HL-60 (cell line): ENCODE measurements around the gene LPCAT1.
"Not testable (repeated sequence)": the region's sequence is repeated elsewhere in the genome, so short reads cannot be mapped to it uniquely, and the experiment has no call there.

Experiments
- DNase-seq, 2 experiments: peaks; one replicate each; pipeline ENCODE4 v3.0.0-alpha.2; 2010 to 2020; ENCODE audit warnings: low read depth in 1 of 2, low spot score in 1 of 2
- H3K27ac ChIP-seq: fragments of 250-450 bp; sonication (Bioruptor Pico); replicated peaks from 2 replicates; pipeline ENCODE4 v1.5.1; 2020; ENCODE audit warnings: mild to moderate bottlenecking, moderate library complexity
- H3K27me3 ChIP-seq: fragments of 250-450 bp; sonication (Bioruptor Pico); 2 replicates; pipeline ENCODE4 v1.5.1; 2021; ENCODE audit warnings: mild to moderate bottlenecking, moderate library complexity; ENCODE audit not compliant: insufficient read depth, poor library complexity, severe bottlenecking
- H3K4me3 ChIP-seq: replicated peaks from 2 replicates; pipeline ENCODE4 v1.5.1; 2011; ENCODE audit warnings: mild to moderate bottlenecking, control low read depth, low read length; ENCODE audit not compliant: insufficient read depth
- CTCF ChIP-seq: IDR thresholded peaks from one replicate; pipeline ENCODE4 v1.5.1; 2011; ENCODE audit warnings: low read length, control low read depth, inconsistent platforms; ENCODE audit not compliant: insufficient read depth
- GABPA ChIP-seq: IDR thresholded peaks from 2 replicates; pipeline ENCODE4 v1.6.1; 2012; ENCODE audit warnings: low read depth
- POLR2AphosphoS5 ChIP-seq: IDR thresholded peaks from 2 replicates; pipeline ENCODE4 v1.6.1; 2012; ENCODE audit warnings: low read depth
- REST ChIP-seq: IDR thresholded peaks from 2 replicates; pipeline ENCODE4 v1.6.1; 2012; ENCODE audit warnings: low read depth; ENCODE audit not compliant: insufficient replicate concordance
- SPI1 ChIP-seq: IDR thresholded peaks from 2 replicates; pipeline ENCODE4 v1.6.1; 2012; ENCODE audit warnings: low read depth, mild to moderate bottlenecking, borderline replicate concordance
- long read RNA-seq: library from polyadenylated mRNA; unstranded; transcript quantifications from one replicate; pipeline ENCODE4 v2.0.0, GENCODE V29; 2020

LPCAT1 gene, protein sequence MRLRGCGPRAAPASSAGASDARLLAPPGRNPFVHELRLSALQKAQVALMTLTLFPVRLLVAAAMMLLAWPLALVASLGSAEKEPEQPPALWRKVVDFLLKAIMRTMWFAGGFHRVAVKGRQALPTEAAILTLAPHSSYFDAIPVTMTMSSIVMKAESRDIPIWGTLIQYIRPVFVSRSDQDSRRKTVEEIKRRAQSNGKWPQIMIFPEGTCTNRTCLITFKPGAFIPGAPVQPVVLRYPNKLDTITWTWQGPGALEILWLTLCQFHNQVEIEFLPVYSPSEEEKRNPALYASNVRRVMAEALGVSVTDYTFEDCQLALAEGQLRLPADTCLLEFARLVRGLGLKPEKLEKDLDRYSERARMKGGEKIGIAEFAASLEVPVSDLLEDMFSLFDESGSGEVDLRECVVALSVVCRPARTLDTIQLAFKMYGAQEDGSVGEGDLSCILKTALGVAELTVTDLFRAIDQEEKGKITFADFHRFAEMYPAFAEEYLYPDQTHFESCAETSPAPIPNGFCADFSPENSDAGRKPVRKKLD
- long read RNA-seq, transcript LPCAT1-204 (3 exons, 417 nt) = major isoform, 7 of 334 reads
- long read RNA-seq, partial matches to known transcripts = 310 of 334 reads
- long read RNA-seq, other reads (novel, unspliced or antisense) = 14 of 334 reads

DNA sequence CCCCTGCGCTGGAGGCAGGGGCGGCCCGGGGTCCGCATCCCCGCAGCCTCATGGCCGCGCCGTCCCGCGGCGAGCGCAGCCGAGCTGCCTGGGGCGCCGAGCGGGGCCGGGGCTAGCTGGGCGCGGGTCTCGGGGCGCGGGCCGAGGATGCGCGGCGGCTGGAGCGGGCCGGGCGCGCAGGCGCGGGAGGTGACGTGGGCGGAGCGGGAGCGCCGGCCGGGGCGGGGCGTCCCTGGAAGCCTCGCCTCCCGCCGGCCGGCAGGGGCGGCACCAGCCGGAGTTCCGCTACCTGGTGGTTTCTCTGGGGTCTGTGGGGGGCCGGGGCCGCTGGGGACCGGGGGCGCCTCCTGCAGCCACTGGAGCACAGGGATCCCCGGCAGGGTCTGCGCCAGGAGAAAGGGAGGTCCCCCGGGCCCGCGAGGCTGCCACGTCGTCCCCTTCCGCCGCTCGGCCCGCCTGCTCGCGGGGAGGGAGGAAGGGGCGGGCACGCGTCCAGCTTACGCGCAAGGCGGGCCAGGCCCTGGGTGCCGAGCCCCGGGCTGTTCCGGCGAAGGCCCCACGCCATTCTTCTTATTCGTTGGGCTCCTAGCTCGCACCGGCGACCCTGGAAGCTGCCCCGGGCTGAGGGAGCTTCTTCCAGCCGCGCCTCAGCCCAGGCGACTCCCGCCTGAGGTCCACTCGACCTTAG, at the start of gene LPCAT1:
TSS of gene LPCAT1 (minus strand) at position 168 of the 688 bp plus-strand sequence. CDS start at position 52, 116 bp downstream.
- no peak for TF ChIP-seq SPI1
- no peak for TF ChIP-seq POLR2AphosphoS5
- TF ChIP-seq REST = no peak
- no peak for TF ChIP-seq GABPA
- no peak for TF ChIP-seq CTCF
- peak; percentile 56 to 68 for DNase-seq
- Histone ChIP-seq H3K4me3 (peak within 1 kb of the TSS; percentile 85), H3K27ac (peak within 1 kb of the TSS; percentile 78), H3K27me3 (no peaks in the 10 kb centered on the region)

DNA sequence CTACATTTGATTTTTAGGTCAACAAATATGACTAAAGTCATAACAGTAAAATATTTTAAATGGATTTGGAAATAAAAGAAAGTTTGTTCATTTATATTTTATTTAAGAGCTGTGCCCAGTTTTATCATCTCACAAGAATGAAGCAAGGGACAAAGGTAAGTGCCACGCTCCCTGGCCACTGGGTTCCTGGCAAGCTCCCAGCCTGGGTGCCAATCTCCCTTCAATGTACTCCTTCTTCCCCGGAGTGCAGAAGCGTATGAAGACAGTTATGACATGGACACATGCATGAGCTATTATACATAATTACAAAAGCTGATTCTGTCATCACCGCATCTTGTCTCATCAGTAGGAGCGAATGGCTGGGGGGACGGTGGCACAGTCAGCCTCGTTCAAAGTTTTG, 48.1 kb upstream of the LPCAT1 start:
- H3K27me3 ChIP-seq, H3K4me3 ChIP-seq, H3K27ac ChIP-seq, DNase-seq: not testable (repeated sequence)

DNA sequence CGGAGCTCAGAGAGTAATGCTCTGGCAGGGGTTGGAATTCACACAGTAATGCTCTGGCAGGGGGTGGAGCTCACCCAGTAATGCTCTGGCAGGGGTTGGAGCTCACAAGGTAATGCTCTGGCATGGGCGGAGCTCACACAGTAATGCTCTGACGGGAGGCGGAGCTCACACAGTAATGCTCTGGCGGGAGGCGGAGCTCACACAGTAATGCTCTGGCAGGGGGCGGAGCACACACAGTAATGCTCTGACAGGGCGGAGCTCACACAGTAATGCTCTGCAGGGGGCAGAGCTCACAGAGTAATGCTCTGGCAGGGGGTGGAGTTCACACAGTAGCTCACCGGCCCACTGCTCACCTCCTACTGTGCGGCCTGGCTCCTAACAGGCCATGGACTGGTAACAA, 47.2 kb upstream of the LPCAT1 start:
- TF ChIP-seq GABPA = no peak
- H3K4me3 ChIP-seq = no peak overlapping the region
- no peak for DNase-seq

GRCh38 chr5:1568201-1568979, 44.6 kb upstream of the LPCAT1 start:
- Histone ChIP-seq H3K27me3 (no peaks in the 10 kb centered on the region), H3K27ac (no peak overlapping the region), H3K4me3 (no peak overlapping the region)
- DNase-seq = no peak
- TF ChIP-seq SPI1 = no peak
- no peak for TF ChIP-seq REST
- TF ChIP-seq GABPA = no peak

More for the DNA sequence above, 47.2 kb upstream of the LPCAT1 start:
- no peak overlapping the region for H3K27ac ChIP-seq
- H3K27me3 ChIP-seq = no peaks in the 10 kb centered on the region
